Astrocyte of the hippocampus (primary cell): ENCODE measurements around the gene CHMP4B.

Experiments used
- DNase-seq: peaks from one replicate; pipeline ENCODE4 v3.0.0; 2011; ENCODE audit warnings: low read depth, low spot score

CHMP4B gene

DNA sequence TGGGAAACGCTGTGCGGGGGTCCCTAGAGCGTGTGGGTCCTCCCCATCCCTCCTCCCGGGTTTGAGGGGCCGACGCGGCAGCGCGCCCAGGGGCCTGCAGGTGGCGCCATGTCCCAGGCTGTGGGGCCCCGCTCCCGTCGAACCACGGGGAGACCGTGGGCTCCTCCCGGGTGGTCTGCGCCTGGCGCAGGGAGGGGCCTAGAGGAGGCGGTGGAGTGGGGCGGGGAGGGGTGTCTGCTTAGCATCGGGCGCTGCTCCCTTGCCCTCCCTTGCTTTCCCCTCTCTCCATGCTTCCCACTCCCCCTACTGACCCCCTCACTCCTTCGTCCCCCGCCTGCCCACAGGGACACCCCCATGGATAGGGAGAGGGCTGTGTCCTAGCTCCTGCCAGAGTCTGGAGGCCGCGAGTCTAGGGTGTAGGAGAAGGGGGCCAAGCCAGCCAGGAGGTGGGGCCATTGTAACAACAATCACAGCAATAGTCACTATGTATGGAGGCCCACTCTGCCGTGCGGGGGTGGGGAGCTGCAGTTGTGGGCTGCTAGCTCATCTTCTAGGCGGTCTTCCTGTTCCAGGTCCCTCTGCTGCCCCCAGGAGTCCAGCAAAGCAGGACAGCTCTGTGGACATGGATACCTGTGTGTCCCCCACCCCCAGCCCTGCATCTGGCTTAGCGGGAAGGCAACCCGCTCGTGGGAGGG, 51.7 kb downstream of the CHMP4B start:
- peak; percentile 83 for DNase-seq

- DNase-seq: peak; percentile 74
Measured at GRCh38 chr20:33863440-33864323, 52.5 kb downstream of the CHMP4B start.

DNA sequence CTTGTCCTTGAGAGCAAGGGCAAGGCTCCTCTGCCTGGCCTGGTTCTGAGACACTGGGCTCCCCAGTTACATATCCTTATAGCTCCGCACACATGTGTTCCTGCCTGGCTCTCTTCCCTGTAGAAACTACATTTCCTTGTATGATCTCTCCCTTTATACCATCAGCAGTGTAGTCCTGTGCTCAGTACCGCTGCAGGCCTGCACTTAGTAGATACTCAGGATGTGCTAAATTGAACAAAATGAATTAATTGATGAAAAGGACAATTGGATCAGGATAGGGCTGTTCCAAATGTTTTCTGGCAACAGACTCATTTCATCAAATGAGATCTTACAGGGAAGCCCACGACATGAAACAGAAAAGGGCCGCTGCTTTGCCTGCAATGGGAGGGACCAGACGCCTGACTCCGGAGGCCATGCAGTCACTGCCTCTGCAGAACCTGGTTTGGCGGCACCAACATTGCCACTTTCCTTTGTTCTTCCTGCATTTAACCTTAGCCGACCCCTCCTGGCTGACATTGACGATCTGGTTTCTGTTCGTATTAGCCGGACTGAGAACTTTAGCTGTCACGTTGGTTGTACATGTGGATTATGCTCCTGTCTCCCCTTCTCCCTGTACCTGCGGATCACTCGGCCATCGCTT, 53.3 kb downstream of the CHMP4B start:
- no peak for DNase-seq

- no peak for DNase-seq
Measured at GRCh38 chr20:33865761-33866370, 54.7 kb downstream of the CHMP4B start.

GRCh38 chr20:33866398-33867100, 55.4 kb downstream of the CHMP4B start:
- DNase-seq: no peak

DNA sequence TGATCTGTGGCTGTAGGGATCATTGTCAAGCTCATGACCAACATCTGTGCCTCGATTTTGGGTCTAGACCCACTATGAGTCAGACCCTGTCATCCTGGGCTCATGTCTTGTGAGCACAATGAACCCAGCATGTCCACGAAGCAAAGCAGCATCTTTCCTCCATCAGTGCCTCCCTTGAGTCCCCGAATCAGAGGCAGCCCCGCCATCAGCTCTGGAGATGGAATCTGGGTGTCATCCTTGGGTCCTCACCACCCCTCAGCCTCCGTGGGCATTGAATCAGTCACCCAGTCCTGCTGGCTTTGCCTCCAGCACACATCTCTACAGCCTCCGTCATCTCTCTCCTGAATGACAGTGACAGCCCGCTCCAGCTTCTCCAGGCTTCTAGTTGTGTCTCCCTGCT, 56.9 kb downstream of the CHMP4B start:
- no peak for DNase-seq

DNA sequence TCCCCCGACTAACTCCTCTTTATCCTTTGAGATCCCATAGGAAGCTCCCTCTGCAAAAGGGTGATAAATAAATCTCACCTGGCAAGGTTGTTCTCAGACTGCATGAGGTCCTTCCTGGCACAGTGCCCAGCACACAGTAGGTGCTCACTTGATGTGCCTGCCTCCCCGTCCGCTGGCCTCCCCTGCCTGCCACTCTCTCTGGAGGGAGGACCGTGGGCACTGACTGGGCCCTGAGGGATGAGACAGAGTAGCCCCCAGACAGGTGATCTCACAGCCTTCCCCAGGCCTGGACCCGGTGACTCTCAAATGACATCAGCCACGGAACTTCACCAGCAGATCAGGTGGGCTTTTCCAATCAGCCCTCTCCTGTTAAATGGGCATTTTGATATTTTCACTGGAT, 57.4 kb downstream of the CHMP4B start:
- DNase-seq: no peak

DNA sequence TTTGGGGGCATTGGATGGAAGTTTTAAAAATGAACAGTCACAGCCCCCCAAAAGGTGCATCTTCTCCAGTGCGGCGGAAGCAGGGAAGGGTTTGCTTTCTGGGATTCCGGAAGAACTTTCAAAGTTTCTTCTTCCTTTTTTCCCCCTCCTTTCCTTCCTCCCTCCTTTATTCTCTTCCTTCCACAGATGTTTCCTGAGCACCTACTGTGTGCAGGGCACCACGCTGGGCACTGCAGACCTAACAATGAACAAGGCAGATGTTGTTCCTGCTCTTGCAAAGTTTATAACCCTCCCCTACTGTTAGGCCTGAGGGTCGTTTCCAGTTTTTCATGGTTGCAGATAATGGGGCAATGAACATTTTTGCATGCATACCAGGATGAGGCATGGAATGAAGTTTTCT, 58.1 kb downstream of the CHMP4B start:
- DNase-seq: no peak

DNA sequence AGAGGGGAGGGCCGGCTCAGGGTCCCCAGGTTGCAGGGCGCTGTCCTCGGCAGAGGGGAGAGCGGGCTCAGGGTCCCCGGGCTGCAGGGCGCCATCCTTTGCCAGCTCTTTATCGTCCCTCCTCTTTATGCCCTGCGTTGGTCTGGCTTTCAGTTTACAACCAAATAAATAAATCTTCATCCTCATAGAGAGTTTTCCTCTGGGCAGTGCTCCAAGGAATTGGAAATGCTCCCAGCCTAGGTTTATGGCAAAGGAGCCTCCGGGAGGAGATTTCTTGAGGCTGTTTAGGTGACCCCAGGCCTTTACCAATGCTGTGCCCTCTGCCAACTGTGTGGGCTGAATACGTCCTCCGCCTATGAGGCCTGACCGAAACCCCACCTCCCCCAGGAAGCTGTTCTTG, 60.2 kb downstream of the CHMP4B start:
- DNase-seq: peak; percentile 53

- no peak for DNase-seq
Measured at GRCh38 chr20:33874129-33874528, 63.0 kb downstream of the CHMP4B start.

GRCh38 chr20:33875055-33875454, 63.9 kb downstream of the CHMP4B start:
- DNase-seq: no peak

- DNase-seq: no peak
Measured at GRCh38 chr20:33875534-33876026, 64.4 kb downstream of the CHMP4B start.

DNA sequence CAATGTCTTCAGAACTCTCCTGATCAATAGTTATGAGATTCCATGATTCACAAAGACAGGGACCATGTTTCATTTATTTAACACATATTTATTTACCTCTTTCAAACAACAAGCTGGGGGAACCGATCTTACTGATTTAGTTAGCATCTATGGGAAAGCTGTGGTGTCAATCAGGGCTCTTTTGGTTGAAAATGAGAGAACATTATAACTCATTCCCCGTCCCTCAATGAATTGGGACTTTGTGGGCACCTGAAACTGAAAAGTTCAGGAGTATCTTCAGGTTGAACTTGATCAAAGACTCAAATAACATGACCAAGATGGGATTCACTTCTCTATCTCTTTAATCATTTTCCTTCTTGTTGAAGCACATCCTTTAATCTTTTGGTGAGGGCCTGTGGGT, 67.4 kb downstream of the CHMP4B start:
- DNase-seq: no peak

- no peak for DNase-seq
Measured at GRCh38 chr20:33880396-33880795, 69.2 kb downstream of the CHMP4B start.

DNA sequence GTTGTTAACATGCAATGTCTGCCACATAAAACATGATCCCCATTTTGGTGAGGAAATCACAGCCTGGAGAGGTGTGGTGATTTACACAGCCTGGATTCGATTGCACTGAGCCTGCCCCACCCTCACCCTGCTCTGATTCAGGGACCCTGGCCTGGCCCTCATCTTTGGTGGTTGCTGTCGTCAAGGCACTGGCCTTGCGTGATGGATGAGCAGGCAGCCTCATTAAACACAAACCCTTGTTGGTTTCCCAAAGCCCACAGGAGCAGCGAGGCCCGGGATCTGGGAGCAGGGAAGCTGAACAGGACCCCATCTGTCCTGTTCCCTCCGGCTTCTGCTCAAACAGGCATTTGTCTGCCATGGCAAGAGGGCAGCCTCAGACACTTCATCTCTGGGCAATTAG, 70.8 kb downstream of the CHMP4B start:
- DNase-seq: no peak

GRCh38 chr20:33882481-33882880, 71.3 kb downstream of the CHMP4B start:
- DNase-seq: no peak

- DNase-seq: no peak
Measured at GRCh38 chr20:33883164-33883563, 72.0 kb downstream of the CHMP4B start.

DNA sequence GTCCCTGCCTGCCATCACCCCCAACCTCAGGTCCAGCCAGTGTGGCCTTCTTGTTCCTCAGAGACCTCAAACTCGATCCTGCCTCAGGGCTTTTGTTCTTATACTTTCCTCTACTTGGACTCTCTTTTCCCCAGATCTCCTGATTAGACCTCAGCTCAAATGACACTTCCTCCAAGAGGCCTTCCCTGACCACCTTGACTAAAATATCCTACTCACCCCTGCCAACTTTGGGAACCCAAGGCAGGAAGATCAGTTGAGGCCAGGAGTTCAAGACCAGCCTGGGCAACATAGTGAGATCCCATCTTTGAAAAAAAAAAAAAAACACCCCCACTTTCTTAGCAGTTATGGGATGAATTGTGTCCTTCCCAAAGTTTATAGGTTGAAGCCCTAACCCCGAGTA, 73.5 kb downstream of the CHMP4B start:
- DNase-seq: no peak

GRCh38 chr20:33889312-33889711, 78.2 kb downstream of the CHMP4B start:
- DNase-seq: no peak

DNA sequence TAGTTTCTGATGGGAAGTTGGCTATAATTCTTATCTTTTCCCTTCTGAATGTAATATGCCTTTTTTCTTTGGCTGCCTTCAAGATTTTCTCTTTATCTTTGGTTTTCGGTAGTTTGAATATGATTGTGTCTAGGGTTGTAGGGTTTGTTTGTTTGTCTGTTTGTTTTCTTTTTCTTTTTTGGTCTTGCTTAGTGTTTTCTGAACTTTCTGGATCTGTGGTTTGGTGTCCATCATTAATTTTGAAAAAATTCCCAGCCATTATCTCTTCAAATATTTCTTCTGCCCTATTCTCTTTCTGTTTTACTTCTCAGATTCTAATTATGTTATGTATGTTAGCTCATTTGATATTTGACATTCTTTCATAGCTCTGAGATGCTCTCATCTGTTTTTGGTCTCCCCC, 79.4 kb downstream of the CHMP4B start:
- no peak for DNase-seq

- peak; percentile 67 for DNase-seq
Measured at GRCh38 chr20:33893314-33893713, 82.2 kb downstream of the CHMP4B start.
